ENCODE results near the gene MAGEB17. TPM values are rescaled to one million over a fixed set of nuclear protein-coding genes. Genes with fewer than 3 reads are reported as not detected.

The MAGEB17 gene
- total RNA-seq, 1 experiment from 2014 or later, result 0.87 TPM

DNA sequence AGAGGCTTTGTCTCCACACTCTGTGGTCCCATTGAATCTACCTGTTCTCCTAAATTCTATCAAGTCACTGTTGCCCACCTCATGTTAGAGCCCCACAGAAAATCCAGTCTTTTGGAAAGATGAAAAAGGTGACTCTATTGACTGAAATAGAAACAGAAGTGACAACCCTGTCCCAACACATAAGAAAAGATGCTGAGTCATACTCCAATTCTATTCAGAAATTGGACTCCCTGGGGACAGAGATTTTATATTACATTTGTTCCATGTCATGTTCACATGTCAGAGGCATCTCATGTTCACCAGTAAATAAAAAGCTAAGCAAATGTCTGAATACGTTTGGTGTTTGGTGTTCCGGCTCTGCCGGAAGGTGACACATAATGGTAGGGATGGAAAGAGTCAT lies 46.9 kb upstream of the MAGEB17 start:
- no TSS peak for BruUV-seq (replicated peaks)
- intact Hi-C loops (cut with micrococcal nuclease), result loop anchor here (5.0 to 10.0 kb wide), 3 partner anchors 266 to 327 kb away; partner anchors contain the start of gene AP1S2

DNA sequence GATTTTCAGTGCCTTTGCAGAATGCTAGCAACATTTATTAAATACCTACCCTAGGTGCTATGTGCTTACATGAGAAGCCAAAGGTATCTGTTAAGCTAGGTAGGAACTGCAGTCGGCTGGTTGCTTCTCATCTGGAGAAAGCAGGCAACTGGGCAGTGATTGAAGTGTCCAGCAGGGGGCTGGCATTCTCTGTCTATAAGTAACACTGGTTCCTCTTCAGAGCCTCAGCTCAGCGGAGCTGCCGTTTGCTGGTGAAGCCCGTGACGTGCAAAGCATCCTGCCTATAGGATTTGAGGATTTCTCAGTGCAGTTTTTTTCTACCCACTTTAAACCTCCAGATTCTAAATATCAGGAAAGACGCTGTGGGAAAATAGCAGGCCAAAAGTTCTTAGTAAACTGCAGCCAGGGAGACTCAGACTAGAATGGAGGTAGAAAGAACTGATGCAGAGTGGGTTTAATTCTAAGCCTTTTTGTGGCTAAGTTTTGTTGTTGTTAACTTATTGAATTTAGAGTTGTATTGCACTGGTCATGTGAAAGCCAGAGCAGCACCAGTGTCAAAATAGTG lies 44.0 kb upstream of the MAGEB17 start, which contains the start of gene GRPR:
Gene GRPR (plus strand): TSS at position 344 of the 565 bp plus-strand sequence. CDS start 389 bp downstream, outside the sequence.
- CTCF ChIA-PET, result interaction anchor here (0.5 to 1.1 kb wide), 9 partner anchors 34 to 541 kb away, joined by 3 to 6 read pairs (median 3); no protein-coding TSS in a partner anchor
- Histone ChIP-seq H3K9ac (ENCODE audit: low read length) (peak within 1 kb of the TSS; percentile 63), H3K27ac (ENCODE audit: low read length) (no peak within 1 kb of the TSS; the same call in 1 of the 2 replicates), H3K9me3 (ENCODE audit: low read length) (no peaks in the 10 kb centered on the region), H3K4me2 (ENCODE audit: low read length) (peak within 1 kb of the TSS; percentile 89), H3K27me3 (ENCODE audit: low read length) (no peaks in the 10 kb centered on the region), H3F3A (ENCODE audit: low read length, unreplicated experiment) (no peaks in the 10 kb centered on the region), H4K20me1 (ENCODE audit: low read length) (no peaks in the 10 kb centered on the region), H2AFZ (ENCODE audit: low read length) (peak within 1 kb of the TSS; percentile 63), H3K4me1 (ENCODE audit: insufficient read depth, low read length) (peaks cover 15% of the 10 kb centered on the region), H3K79me2 (ENCODE audit: low read length) (peaks cover 48% of the 10 kb centered on the region), H3K36me3 (ENCODE audit: low read depth, low read length) (no peaks in the 10 kb centered on the region), H3K4me3 (ENCODE audit: low read length) (peak within 1 kb of the TSS; percentile 81), H3K9me2 (replicated peaks; ENCODE audit: low read length) (no peaks in the 10 kb centered on the region)
- peak; percentile 85 for ATAC-seq
- peak; percentile 95 for DNase-seq
- POLR2A ChIA-PET (ENCODE audit: unreplicated experiment), result no interaction called here
- intact Hi-C loops (cut with micrococcal nuclease), result loop anchor here (1.0 to 10.0 kb wide), 7 partner anchors 37 to 541 kb away; partner anchors contain the start of gene AP1S2
- no TSS peak for BruUV-seq (replicated peaks)
- TF ChIP-seq EZH2phosphoT487 (IDR thresholded peaks at IDR 0.05; ENCODE audit: borderline replicate concordance, low read length), result no peak
- TF ChIP-seq, protein P1, sequence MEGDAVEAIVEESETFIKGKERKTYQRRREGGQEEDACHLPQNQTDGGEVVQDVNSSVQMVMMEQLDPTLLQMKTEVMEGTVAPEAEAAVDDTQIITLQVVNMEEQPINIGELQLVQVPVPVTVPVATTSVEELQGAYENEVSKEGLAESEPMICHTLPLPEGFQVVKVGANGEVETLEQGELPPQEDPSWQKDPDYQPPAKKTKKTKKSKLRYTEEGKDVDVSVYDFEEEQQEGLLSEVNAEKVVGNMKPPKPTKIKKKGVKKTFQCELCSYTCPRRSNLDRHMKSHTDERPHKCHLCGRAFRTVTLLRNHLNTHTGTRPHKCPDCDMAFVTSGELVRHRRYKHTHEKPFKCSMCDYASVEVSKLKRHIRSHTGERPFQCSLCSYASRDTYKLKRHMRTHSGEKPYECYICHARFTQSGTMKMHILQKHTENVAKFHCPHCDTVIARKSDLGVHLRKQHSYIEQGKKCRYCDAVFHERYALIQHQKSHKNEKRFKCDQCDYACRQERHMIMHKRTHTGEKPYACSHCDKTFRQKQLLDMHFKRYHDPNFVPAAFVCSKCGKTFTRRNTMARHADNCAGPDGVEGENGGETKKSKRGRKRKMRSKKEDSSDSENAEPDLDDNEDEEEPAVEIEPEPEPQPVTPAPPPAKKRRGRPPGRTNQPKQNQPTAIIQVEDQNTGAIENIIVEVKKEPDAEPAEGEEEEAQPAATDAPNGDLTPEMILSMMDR (conservative IDR thresholded peaks at IDR 0.05; ENCODE audit: low read depth, low read length), result peak; percentile 87
- TF ChIP-seq EZH2 (IDR thresholded peaks at IDR 0.05; ENCODE audit: low read length, unreplicated experiment), result no peak

More for the DNA sequence above, 46.9 kb upstream of the MAGEB17 start:
- no peaks in the 10 kb centered on the region for H3K9me2 ChIP-seq (replicated peaks; ENCODE audit: low read length)
- H3K79me2 ChIP-seq (ENCODE audit: low read length), result peaks cover 20% of the 10 kb centered on the region
- H3F3A ChIP-seq (ENCODE audit: low read length, unreplicated experiment), result no peaks in the 10 kb centered on the region
- POLR2A ChIA-PET (ENCODE audit: unreplicated experiment), result no interaction called here
- ATAC-seq, result no peak
- no peak overlapping the region for H3K4me2 ChIP-seq (ENCODE audit: low read length)
- no peaks in the 10 kb centered on the region for H4K20me1 ChIP-seq (ENCODE audit: low read length)
- DNase-seq, result no peak
- no peaks in the 10 kb centered on the region for H3K4me1 ChIP-seq (ENCODE audit: insufficient read depth, low read length)
- no peak overlapping the region for H3K4me3 ChIP-seq (ENCODE audit: low read length)
- no peaks in the 10 kb centered on the region for H3K36me3 ChIP-seq (ENCODE audit: low read depth, low read length)
- H3K9me3 ChIP-seq (ENCODE audit: low read length), result no peaks in the 10 kb centered on the region
- H3K27me3 ChIP-seq (ENCODE audit: low read length), result no peaks in the 10 kb centered on the region
- H3K9ac ChIP-seq (ENCODE audit: low read length), result no peak overlapping the region
- CTCF ChIA-PET, result no interaction called here
- TF ChIP-seq EZH2phosphoT487 (IDR thresholded peaks at IDR 0.05; ENCODE audit: borderline replicate concordance, low read length), result no peak
- TF ChIP-seq EZH2 (IDR thresholded peaks at IDR 0.05; ENCODE audit: low read length, unreplicated experiment), result no peak
- TF ChIP-seq, protein P1 (conservative IDR thresholded peaks at IDR 0.05; ENCODE audit: low read depth, low read length), result no peak
- H3K27ac ChIP-seq (ENCODE audit: low read length), result no peak overlapping the region
- no peak overlapping the region for H2AFZ ChIP-seq (ENCODE audit: low read length)

DNA sequence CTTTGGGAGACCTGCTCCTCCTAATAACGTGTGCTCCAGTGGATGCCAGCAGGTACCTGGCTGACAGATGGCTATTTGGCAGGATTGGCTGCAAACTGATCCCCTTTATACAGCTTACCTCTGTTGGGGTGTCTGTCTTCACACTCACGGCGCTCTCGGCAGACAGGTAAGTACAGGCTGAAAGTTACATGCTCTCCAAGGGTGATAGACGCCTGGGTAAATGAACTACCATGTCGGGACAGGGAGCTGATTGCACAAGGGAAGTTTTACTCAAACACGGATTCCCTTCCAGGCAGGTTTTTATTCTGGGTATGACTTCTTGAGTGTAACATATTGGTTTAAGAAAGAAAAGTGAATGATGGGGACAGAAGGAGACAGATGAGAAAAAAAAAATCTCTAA lies 43.1 kb upstream of the MAGEB17 start:
- ChIA-PET CTCF (interaction anchor here (1.1 kb wide), 1 partner anchor 194 kb away, joined by 4 read pairs; no protein-coding TSS in a partner anchor), POLR2A (ENCODE audit: unreplicated experiment) (interaction anchor here (0.6 kb wide), 1 partner anchor 29 kb away, joined by 3 read pairs; no protein-coding TSS in a partner anchor)
- H3K9me3 ChIP-seq (ENCODE audit: low read length), result no peaks in the 10 kb centered on the region
- no peaks in the 10 kb centered on the region for H3K27me3 ChIP-seq (ENCODE audit: low read length)
- peak overlapping the region; percentile 81 for H3K4me3 ChIP-seq (ENCODE audit: low read length)
- H3K4me1 ChIP-seq (ENCODE audit: insufficient read depth, low read length), result peaks cover 15% of the 10 kb centered on the region
- intact Hi-C loops (cut with micrococcal nuclease), result loop anchor here (2.0 to 10.0 kb wide), 4 partner anchors 63 to 323 kb away; partner anchors contain the start of gene AP1S2
- ATAC-seq (no peak), DNase-seq (peak; percentile 14)
- H3K9ac ChIP-seq (ENCODE audit: low read length), result peak overlapping the region; percentile 63
- H4K20me1 ChIP-seq (ENCODE audit: low read length), result no peaks in the 10 kb centered on the region
- no peak overlapping the region; the same call in 1 of the 2 replicates for H3K27ac ChIP-seq (ENCODE audit: low read length)
- H3K4me2 ChIP-seq (ENCODE audit: low read length), result peak overlapping the region; percentile 89
- peak overlapping the region; percentile 63 for H2AFZ ChIP-seq (ENCODE audit: low read length)
- no TSS peak for BruUV-seq (replicated peaks)
- H3K9me2 ChIP-seq (replicated peaks; ENCODE audit: low read length), result no peaks in the 10 kb centered on the region
- no peaks in the 10 kb centered on the region for H3F3A ChIP-seq (ENCODE audit: low read length, unreplicated experiment)
- H3K36me3 ChIP-seq (ENCODE audit: low read depth, low read length), result no peaks in the 10 kb centered on the region
- H3K79me2 ChIP-seq (ENCODE audit: low read length), result peaks cover 57% of the 10 kb centered on the region
- TF ChIP-seq EZH2 (IDR thresholded peaks at IDR 0.05; ENCODE audit: low read length, unreplicated experiment), result no peak
- TF ChIP-seq, protein P1 (conservative IDR thresholded peaks at IDR 0.05; ENCODE audit: low read depth, low read length), result no peak
- TF ChIP-seq EZH2phosphoT487 (IDR thresholded peaks at IDR 0.05; ENCODE audit: borderline replicate concordance, low read length), result no peak

Data from PC-3 (cell line).